A549 (cell line): ENCODE results near the gene GMCL2.

Source experiments
- CTCF ChIP-seq: fragments of >200 bp; sonication (Bioruptor Twin); formaldehyde crosslinking; IDR thresholded peaks from 3 replicates; pipeline ENCODE4 v1.5.1; 2016
- EP300 ChIP-seq, 2 experiments: fragments of >200 bp; sonication (Bioruptor Twin); formaldehyde crosslinking; IDR thresholded peaks; 2 replicates in 1 of 2; 3 replicates in 1 of 2; pipeline ENCODE4 v1.6.1; 2016 to 2017
- FOXS1 ChIP-seq: fragments of 250-450 bp; sonication (Bioruptor Pico); IDR thresholded peaks from 2 replicates; pipeline ENCODE4 v1.5.0; 2020; ENCODE audit warnings: mild to moderate bottlenecking, moderate library complexity
- POLR2A ChIP-seq: IDR thresholded peaks from 2 replicates; pipeline ENCODE4 v1.6.1; 2012; ENCODE audit warnings: mild to moderate bottlenecking, low read length
- RAD21 ChIP-seq, 2 experiments: fragments of >200 bp in 1 of 2; sonication (Bioruptor Twin) in 1 of 2; formaldehyde crosslinking in 1 of 2; IDR thresholded peaks in 1 of 2; conservative IDR thresholded peaks in 1 of 2; 2 replicates in 1 of 2; 3 replicates in 1 of 2; pipeline ENCODE4 v1.6.1; 2012 to 2018; ENCODE audit warnings: inconsistent platforms in 1 of 2
- TP53 ChIP-seq: fragments of 250-450 bp; sonication (Bioruptor Pico); IDR thresholded peaks from 2 replicates; pipeline ENCODE4 v1.5.0; 2021; ENCODE audit warnings: mild to moderate bottlenecking, moderate library complexity
- USF2 ChIP-seq: fragments of 450-650 bp; IDR thresholded peaks from 2 replicates; pipeline ENCODE4 v1.6.1; 2014; ENCODE audit warnings: antibody characterized with exemption
- ZC3H11A ChIP-seq: fragments of 450-650 bp; IDR thresholded peaks from 2 replicates; pipeline ENCODE4 v1.6.1; 2014; ENCODE audit warnings: antibody characterized with exemption, mild to moderate bottlenecking
- TF ChIP-seq, protein P1 (sequence below): fragments of >200 bp; sonication (Bioruptor Twin); formaldehyde crosslinking; IDR thresholded peaks from 3 replicates; pipeline ENCODE4 v1.6.1; 2016

GRCh38 chr5:178232920-178233429, 45.8 kb upstream of the GMCL2 start:
- TF ChIP-seq CTCF: no peak
- TF ChIP-seq, protein P1, sequence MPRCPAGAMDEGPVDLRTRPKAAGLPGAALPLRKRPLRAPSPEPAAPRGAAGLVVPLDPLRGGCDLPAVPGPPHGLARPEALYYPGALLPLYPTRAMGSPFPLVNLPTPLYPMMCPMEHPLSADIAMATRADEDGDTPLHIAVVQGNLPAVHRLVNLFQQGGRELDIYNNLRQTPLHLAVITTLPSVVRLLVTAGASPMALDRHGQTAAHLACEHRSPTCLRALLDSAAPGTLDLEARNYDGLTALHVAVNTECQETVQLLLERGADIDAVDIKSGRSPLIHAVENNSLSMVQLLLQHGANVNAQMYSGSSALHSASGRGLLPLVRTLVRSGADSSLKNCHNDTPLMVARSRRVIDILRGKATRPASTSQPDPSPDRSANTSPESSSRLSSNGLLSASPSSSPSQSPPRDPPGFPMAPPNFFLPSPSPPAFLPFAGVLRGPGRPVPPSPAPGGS: no peak
- no peak for TF ChIP-seq TP53 (CRISPR knock-in tag)
- no peak for TF ChIP-seq EP300 (IDR thresholded peaks at IDR 0.05)
- no peak; the same call in none of the 2 replicates for TF ChIP-seq POLR2A
- TF ChIP-seq ZC3H11A: no peak
- TF ChIP-seq RAD21 (conservative IDR thresholded peaks at IDR 0.05 in 1 of 2, IDR thresholded peaks at IDR 0.05 in 1 of 2): no peak
- no peak for TF ChIP-seq USF2
- no peak for TF ChIP-seq FOXS1 (CRISPR knock-in tag)
